Left ventricle myocardium inferior (tissue), 1 donor: ENCODE data around the gene SYCN. TPM values are rescaled to one million over a fixed set of nuclear protein-coding genes. Genes with fewer than 3 reads are reported as not detected.
"Not testable (repeated sequence)": the region's sequence is repeated elsewhere in the genome, so short reads cannot be mapped to it uniquely, and the experiment has no call there.

Experiments
- DNase-seq: peaks from one replicate; pipeline ENCODE4 v3.0.0-alpha.2; 2020
- H3K27ac ChIP-seq: fragments of 200-600 bp; replicated peaks from 2 replicates; pipeline ENCODE4 v1.8.0; 2021
- H3K27me3 ChIP-seq: fragments of 200-600 bp; 2 replicates; pipeline ENCODE4 v1.8.0; 2021; ENCODE audit warnings: low read depth
- H3K36me3 ChIP-seq: fragments of 200-600 bp; 2 replicates; pipeline ENCODE4 v1.8.0; 2021
- H3K4me1 ChIP-seq: fragments of 200-600 bp; 2 replicates; pipeline ENCODE4 v1.8.0; 2021
- H3K4me3 ChIP-seq: fragments of 200-600 bp; 2 replicates; pipeline ENCODE4 v1.8.0; 2021; ENCODE audit warnings: mild to moderate bottlenecking, moderate library complexity
- H3K9me3 ChIP-seq: fragments of 200-600 bp; replicated peaks from 2 replicates; pipeline ENCODE4 v1.8.0; 2021
- intact Hi-C: fragments of 100-400 bp; cut with micrococcal nuclease; formaldehyde crosslinking; loops from one replicate; pipeline ENCODE4 v1.11.0; 2022
- total RNA-seq: library from RNA; stranded (reverse); fragmentation: NEBNext Ultra II Directional; extraction: Animal tissue kit (Norgen Biotek cat#: 25700); gene quantifications from one replicate; pipeline ENCODE4 v1.2.1, GENCODE V29; 2021
- TF ChIP-seq, protein P1 (sequence below): fragments of 200-600 bp; IDR thresholded peaks from 2 replicates; pipeline ENCODE4 v1.8.0; 2021; ENCODE audit warnings: antibody characterized with exemption, mild to moderate bottlenecking, borderline replicate concordance
- donor health status: DM: no; HTN: yes; CAD: no; lungs with severe emphysema.

Gene SYCN
- total RNA-seq, 1 donor from 2014 or later, result not detected

DNA sequence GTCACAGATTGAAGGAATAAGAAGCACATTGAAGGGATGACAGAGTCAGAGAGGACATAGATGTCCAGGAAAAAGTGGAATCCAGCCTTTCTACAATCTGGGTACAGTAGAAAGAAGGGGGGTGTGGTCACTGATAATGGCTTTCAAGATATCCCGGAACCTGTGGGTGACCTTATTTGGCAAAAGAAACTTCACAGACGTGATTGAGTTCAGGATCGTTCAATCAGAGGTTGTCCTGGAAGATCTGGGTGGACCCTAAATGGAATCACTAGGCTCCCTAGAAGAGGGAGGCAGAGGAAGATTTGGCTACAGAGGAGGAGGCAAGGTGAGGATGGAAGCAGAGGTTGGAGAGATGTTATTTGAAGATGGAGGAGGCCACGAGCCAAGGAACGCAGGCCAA, 13.0 kb upstream of the SYCN start:
- Histone ChIP-seq H3K4me3 (no peak overlapping the region), H3K36me3 (no peaks in the 10 kb centered on the region), H3K9me3 (peaks cover 28% of the 10 kb centered on the region), H3K27ac (no peak overlapping the region), H3K27me3 (peaks cover 94% of the 10 kb centered on the region), H3K4me1 (no peaks in the 10 kb centered on the region)
- no peak for DNase-seq
- TF ChIP-seq, protein P1, sequence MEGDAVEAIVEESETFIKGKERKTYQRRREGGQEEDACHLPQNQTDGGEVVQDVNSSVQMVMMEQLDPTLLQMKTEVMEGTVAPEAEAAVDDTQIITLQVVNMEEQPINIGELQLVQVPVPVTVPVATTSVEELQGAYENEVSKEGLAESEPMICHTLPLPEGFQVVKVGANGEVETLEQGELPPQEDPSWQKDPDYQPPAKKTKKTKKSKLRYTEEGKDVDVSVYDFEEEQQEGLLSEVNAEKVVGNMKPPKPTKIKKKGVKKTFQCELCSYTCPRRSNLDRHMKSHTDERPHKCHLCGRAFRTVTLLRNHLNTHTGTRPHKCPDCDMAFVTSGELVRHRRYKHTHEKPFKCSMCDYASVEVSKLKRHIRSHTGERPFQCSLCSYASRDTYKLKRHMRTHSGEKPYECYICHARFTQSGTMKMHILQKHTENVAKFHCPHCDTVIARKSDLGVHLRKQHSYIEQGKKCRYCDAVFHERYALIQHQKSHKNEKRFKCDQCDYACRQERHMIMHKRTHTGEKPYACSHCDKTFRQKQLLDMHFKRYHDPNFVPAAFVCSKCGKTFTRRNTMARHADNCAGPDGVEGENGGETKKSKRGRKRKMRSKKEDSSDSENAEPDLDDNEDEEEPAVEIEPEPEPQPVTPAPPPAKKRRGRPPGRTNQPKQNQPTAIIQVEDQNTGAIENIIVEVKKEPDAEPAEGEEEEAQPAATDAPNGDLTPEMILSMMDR, result no peak
- intact Hi-C loops, result no loop called here

DNA sequence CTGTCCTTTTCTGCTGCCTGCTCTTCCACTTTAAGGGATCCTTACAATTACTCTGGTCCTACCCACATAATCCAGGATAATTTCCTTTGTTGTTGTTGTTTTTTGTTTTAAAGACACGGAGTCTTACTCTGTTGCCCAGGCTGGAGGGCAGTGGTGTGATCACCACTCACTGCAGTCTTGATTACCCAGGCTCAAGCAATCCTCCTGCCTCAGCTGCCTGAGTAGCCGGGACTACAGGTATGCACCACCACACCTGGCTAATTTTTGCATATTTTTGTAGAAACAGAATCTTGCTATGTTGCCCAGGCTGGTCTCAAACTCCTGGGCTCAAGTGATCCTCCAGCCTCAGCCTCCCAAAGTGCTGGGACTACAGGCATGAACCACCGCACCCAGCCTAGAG, 11.3 kb upstream of the SYCN start:
- H3K4me3 ChIP-seq, DNase-seq, H3K4me1 ChIP-seq, intact Hi-C loops, H3K27ac ChIP-seq, H3K36me3 ChIP-seq: not testable (repeated sequence)
- peaks cover 28% of the 10 kb centered on the region for H3K9me3 ChIP-seq
- H3K27me3 ChIP-seq, result peaks cover 99% of the 10 kb centered on the region

DNA sequence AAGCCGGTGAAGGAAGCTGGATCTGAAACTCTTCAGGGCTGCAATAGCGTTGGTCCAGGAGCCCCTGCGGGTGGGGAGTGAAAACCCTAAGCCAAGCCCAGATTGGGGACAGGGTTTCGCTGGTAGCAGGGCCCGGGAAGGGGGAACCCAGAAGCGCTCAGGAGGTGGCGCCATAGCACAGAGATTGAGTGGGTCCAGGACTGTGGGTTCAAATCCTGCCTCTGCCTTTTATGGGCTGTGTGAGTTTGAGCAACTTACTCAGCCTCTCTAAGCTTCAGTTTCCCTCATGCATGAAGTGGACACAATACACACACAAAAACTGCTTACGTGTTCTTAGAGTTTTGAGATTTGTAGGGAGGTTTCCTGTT, 8.3 kb upstream of the SYCN start:
- peaks cover 85% of the 10 kb centered on the region for H3K27me3 ChIP-seq
- TF ChIP-seq, protein P1, result no peak
- intact Hi-C loops, result no loop called here
- no peak overlapping the region for H3K4me3 ChIP-seq
- H3K36me3 ChIP-seq, result no peaks in the 10 kb centered on the region
- peak; percentile 24 for DNase-seq
- H3K9me3 ChIP-seq, result peaks cover 24% of the 10 kb centered on the region
- H3K27ac ChIP-seq, result no peak overlapping the region
- H3K4me1 ChIP-seq, result no peaks in the 10 kb centered on the region

DNA sequence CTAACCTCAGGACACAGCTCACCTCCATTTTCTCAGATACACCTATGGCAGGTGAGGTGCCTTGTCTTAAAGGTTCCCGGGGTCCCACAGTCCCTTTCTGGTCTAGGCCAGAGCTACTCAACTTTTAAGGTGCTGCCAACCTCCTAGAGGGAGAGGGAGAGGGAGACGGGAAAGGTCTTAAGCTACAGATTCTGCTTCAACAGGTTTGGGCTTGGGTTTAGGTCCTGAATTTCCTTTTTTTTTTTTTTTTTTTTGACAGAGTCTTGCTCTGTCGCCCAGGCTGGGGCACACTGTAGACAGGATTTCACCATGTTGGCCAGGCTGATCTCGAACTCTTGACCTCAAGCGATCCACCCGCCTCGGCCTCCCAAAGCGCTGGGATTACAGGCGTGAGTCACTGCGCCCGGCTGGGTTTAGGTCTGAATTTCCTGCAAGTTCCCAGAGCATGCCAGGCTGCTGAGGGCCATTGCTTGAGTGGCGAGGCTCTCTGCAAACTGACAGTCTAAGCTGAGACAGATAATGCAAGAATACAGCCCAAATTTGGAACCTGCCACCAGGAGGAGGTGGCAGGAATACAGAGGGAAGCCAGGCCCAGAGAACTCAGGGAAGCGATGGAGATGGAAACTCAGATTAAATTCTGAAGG, 7.8 kb upstream of the SYCN start:
- Histone ChIP-seq H3K27ac (no peak overlapping the region), H3K4me3 (no peak overlapping the region), H3K9me3 (peaks cover 19% of the 10 kb centered on the region), H3K27me3 (peaks cover 86% of the 10 kb centered on the region), H3K4me1 (no peaks in the 10 kb centered on the region), H3K36me3 (no peaks in the 10 kb centered on the region)
- intact Hi-C loops, result no loop called here
- TF ChIP-seq, protein P1, result no peak
- DNase-seq, result no peak

DNA sequence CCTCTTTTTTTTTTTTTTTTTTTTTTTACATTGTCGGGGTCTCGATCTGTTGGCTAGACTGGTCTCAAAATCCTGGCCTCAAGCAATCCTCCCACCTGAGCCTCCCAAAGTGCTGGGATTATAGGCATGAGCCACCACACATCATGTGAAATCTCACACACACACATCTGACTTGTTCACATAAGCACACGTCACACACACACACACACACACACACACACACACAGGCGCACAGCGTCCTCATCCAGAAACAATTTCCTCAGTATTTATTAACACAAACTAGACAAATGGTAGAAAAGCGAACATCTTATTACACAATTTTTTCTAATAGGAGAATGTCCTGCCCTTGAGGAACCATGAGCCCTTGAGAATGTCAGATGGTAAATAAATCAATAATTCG, 5.1 kb upstream of the SYCN start:
- peaks cover 87% of the 10 kb centered on the region for H3K27me3 ChIP-seq

DNA sequence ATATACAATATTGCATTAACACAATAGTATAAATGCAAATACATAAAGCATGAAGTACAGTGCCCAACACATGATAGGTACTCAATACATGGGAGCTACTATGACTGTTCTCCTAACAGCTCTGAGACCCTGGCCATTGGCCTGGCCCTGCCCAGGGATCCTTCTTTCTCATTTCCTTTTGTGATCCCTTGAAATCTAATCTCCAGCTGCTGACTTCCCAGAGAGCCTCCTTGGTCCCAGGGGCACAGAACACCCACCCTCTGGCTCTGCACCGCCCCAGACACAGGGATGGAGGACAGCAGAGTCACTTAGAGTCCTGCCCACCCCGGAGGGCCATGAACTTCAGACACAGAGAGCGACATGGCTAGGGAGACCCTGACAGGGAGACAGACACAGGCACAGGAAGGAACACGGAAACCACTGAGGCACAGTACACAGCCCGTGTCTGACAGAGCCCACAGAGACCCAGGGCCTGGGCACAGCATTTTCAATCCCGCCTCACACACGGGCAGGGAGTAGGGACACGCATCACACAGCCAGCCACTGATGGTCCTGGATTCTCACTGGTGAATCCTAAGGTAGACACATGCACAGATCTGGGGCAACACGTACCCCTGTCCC, 4.2 kb upstream of the SYCN start:
- no peak for DNase-seq
- no peaks in the 10 kb centered on the region for H3K9me3 ChIP-seq
- peaks cover 87% of the 10 kb centered on the region for H3K27me3 ChIP-seq
- H3K4me3 ChIP-seq, result no peak overlapping the region
- H3K27ac ChIP-seq, result no peak overlapping the region
- TF ChIP-seq, protein P1, result no peak
- no peaks in the 10 kb centered on the region for H3K36me3 ChIP-seq
- H3K4me1 ChIP-seq, result no peaks in the 10 kb centered on the region
- intact Hi-C loops, result no loop called here

More for the DNA sequence above, 5.1 kb upstream of the SYCN start:
- no peaks in the 10 kb centered on the region for H3K36me3 ChIP-seq
- H3K4me3 ChIP-seq, result no peak overlapping the region
- TF ChIP-seq, protein P1, result no peak
- H3K9me3 ChIP-seq, result no peaks in the 10 kb centered on the region
- H3K4me1 ChIP-seq, result no peaks in the 10 kb centered on the region
- no peak for DNase-seq
- intact Hi-C loops, result no loop called here
- no peak overlapping the region for H3K27ac ChIP-seq
